GM19023 (cell line): Measurements from ENCODE around the gene STK26.
"Not testable (repeated sequence)": the region's sequence is repeated elsewhere in the genome, so short reads cannot be mapped to it uniquely, and the experiment has no call there.

ENCODE experiments used
- ATAC-seq: cut with Tn5 transposase; IDR thresholded peaks from one replicate; pipeline ENCODE4 v1.9.1; 2021; ENCODE audit warnings: mild to moderate bottlenecking, moderate library complexity; ENCODE audit not compliant: unreplicated experiment

Gene STK26

GRCh38 chrX:132022967-132023895 lies at the start of gene STK26:
STK26 (plus strand) TSS chrX:132023302; CDS start chrX:132023618, 316 bp downstream.
- peak; percentile 75 for ATAC-seq

DNA sequence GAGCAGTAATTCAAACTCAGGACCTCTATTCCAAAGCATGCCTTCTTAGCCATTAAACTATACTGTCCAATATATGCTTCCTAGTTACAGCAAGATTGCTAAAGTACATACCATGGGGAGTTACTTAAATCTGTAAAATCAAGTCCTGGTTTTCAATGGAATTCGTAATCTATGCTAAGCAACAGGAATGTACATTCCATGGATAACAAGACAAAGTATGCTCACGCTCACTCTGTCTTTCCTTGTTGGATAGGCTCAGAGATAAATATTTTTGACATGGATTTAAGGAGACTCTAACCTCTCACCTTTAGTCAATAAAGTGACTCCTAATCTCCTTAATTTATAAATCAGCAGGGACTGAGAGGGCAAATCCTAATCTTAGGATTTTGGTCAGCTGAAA lies 47.3 kb upstream of the STK26 start:
- ATAC-seq: no peak

- ATAC-seq: no peak
Observed at GRCh38 chrX:131977619-131978018, 45.5 kb upstream of the STK26 start.

DNA sequence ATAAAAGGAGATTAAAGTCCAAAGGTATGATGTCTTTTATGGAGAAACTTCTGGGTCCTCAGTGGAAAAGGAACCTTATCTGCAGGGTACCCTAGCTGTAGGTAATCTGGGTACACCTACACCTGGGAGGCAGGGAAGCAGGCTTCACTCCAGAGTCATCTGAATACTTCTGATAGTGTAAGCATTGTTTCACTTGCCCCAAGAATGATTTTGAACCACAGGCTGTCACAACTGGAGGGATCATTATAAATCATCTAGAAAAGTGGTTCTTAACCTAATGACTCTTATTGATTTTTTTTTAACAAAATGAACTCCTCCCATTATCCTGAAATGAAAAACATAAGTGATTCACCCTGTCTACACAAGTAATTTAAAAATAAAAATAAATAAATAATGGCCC lies 44.0 kb upstream of the STK26 start:
- ATAC-seq: no peak

GRCh38 chrX:131985526-131986049 lies 37.5 kb upstream of the STK26 start:
- ATAC-seq: no peak

GRCh38 chrX:131987252-131987651 lies 35.9 kb upstream of the STK26 start:
- ATAC-seq: peak; percentile 93

- no peak for ATAC-seq
Observed at GRCh38 chrX:131988236-131988635, 34.9 kb upstream of the STK26 start.

GRCh38 chrX:132001127-132001526 lies 22.0 kb upstream of the STK26 start:
- no peak for ATAC-seq

DNA sequence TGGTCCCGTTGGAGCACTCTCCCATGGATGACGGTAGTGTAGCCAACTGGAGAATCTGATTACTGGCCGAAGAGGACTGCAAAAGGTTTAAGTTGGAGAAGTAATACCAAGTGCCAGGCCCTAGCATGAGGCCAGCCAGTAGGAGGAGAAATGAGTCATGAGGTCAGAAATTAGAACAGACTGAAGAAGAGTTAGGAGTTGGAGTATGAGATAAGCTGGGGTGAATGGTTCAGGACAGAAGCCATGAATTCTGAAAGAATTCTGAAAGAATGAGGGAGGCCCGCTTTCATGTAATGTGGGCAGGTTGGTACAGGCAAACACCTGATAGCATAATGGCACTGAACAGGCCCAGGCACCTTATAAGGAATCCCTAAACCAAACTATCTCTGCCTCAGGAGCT lies 18.4 kb upstream of the STK26 start:
- ATAC-seq: no peak

DNA sequence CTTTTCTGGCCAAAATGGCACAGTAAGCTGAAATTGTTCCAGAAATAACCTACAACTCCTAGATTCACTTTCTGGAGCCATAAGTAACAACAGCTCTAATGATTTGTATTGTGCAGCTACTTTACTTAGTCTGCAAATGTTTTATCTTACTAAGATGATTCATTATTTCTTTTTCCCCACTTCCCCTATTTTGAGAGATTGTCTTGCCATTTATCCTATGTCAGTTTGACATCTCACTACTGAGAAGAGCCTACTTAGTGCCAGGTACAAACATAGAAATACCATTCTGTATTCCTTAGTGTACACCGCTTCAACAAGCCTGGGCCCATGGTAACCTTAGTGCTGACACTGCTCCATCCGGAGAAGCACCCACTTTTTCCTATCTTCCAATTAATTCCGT lies 13.8 kb upstream of the STK26 start:
- no peak for ATAC-seq

DNA sequence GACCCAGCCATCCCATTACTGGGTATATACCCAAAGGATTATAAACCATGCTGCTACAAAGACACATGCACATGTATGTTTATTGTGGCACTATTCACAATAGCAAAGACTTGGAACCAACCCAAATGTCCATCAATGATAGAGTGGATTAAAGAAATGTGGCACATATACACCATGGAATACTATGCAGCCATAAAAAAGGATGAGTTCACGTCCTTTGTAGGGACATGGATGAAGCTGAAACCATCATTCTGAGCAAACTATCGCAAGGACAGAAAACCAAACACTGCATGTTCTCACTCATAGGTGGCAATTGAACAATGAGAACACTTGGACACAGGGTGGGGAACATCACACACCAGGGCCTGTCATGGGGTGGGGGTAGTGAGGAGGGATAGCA lies 12.9 kb upstream of the STK26 start:
- not testable (repeated sequence) for ATAC-seq

DNA sequence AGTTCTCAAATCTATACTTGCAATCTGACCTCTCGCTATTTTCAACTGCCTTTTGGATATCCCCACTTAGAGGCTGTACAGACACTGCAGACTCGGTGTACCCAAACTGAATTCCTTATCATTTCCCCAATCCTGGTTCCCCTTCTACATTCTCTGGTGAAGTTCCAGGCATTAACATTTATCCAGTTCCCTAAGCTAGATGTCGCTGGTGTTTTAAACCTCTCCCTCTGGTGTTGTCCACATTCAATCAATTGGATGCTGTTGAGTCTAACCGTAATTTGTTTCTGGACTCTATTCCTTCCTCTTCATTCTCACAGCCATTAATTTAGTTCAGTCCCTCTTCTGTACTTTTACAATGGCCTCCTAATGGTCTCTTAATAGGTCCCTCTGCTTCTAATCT lies 7.2 kb upstream of the STK26 start:
- ATAC-seq: no peak

DNA sequence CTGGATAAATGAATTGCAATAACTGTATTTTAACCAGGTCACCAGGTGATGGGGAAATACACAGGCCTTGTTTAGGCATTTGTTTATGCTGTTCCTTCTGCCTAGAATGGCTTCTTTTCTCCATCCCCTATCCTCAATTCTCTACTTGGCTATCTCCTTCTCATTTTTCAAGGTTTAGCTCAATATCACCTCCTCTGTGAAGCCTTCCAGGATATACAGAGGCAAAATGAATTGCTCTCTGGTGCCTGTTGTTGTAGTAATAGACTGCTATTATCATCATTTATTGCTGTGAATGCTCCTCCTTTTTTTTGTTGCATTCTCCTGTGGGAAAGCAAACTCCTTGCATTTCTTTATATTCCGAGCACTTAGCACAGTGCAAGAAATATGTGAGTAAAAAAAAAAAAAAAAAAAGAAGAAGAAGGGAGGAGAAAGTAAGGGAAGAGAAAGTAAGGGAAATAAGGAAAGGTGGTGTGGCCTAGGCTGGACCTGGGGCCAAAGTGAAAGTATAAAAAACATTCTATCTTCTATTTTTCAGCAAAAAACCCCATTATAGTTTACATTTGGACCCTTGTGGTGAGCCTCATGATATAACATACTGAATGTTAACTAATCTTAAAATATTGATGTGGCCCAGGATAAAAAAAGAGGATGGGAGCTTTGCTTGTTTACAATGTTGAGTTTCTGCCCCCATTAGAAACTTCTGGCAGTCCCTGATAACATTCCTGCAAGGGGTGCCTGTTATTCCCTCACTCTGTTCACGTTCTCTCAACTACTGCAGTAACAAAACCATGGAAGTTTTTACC lies 6.3 kb upstream of the STK26 start:
- no peak for ATAC-seq

GRCh38 chrX:132017431-132018185 lies 5.5 kb upstream of the STK26 start:
- ATAC-seq: no peak

DNA sequence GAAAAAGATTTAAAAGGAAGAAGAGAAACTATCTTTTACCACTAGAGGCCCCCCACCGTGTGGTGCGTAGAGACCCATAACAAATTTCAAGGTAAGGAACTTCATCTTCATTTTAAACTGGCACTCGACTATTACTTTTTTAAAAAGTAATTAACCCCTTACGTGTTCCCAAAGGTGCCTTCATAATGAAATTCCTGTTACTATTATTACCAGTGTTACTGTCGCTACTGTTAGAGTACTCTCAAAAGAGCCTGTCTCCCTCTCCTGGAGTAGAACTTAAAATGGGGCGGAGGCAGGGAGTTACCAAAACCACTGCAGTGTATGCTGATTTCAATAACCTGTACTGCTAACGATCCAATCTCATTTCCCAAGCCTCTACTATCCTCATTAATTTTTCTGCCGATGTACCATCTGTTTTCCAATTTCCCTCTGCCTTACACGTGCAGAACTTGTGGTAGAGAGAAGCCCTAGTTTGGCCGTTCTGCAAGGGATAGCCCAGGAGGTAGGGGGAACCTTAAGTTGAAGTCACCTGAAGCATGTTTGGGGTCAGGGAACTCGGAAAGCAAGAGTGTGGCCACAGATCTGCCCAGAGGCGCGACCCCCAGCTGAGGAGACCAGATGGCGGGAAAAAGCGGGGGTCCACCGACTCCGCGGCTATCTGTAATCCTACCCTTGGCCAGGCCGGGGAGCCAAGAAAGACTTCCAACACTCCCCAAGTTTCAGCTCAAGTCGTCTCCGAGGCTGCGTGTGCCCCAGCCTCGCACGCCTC lies 720 bp upstream of the STK26 start:
- ATAC-seq: peak; percentile 20

DNA sequence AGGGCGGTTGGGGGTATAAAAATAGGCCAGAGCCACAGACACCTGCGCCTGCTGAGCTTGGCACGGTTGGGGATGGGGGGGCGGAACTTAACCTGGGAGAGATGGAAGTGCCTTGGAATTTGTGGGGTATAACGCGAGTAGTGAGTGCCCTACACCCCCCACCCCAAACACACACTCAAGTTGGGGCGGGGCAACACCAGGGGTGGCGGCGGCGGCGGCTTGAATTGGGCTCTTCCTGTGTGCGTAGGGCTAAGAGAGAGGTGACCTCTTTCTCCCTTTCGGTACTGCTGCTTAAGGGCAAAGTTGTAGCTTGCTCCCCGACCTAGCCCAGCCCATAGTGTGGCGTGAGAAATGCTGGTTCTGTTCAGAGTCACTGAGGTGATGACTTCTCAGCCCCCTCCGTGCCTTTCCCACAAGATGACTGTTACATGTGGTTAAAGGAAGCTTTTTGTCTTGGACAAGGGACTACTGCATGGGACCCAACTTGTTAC lies 839 bp downstream of the STK26 start:
- ATAC-seq: peak; percentile 59

- no peak for ATAC-seq
Observed at GRCh38 chrX:132025041-132025440, 1.9 kb downstream of the STK26 start.

GRCh38 chrX:132030264-132030663 lies 7.2 kb downstream of the STK26 start:
- no peak for ATAC-seq

- ATAC-seq: no peak
Observed at GRCh38 chrX:132031867-132032266, 8.8 kb downstream of the STK26 start.

DNA sequence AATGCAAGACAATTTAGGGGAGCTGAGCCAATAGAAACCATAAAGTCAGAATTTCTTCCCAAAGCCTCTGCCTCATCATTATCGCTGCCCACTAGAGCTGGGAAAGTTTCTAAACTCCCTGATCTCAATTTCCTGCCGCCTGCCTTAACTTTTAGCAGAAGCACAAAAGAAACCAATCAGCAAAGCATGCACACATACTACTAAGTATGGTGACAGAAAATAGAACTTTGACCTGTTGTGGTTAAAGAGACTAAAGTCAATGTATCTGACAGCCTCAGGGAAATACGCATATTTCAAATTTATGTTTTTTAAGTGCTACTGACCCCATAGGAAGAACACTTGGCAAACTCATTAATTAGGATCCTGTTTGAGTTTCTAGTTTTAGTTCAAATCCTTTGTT lies 10.1 kb downstream of the STK26 start:
- ATAC-seq: peak; percentile 74
